ENCODE data around the gene PLCB1.

The PLCB1 gene

GRCh38 chr20:8898823-8899222 lies 766.8 kb downstream of the PLCB1 start:
- H3K4me3 ChIP-seq (ENCODE audit: low read depth, low read length): no peak overlapping the region
- TF ChIP-seq CTCF (IDR thresholded peaks at IDR 0.05; ENCODE audit: low read depth, low read length): no peak

GRCh38 chr20:8901237-8902025 lies 769.4 kb downstream of the PLCB1 start:
- no peak overlapping the region for H3K4me3 ChIP-seq (ENCODE audit: low read depth, low read length)
- TF ChIP-seq CTCF (IDR thresholded peaks at IDR 0.05; ENCODE audit: low read depth, low read length): no peak

DNA sequence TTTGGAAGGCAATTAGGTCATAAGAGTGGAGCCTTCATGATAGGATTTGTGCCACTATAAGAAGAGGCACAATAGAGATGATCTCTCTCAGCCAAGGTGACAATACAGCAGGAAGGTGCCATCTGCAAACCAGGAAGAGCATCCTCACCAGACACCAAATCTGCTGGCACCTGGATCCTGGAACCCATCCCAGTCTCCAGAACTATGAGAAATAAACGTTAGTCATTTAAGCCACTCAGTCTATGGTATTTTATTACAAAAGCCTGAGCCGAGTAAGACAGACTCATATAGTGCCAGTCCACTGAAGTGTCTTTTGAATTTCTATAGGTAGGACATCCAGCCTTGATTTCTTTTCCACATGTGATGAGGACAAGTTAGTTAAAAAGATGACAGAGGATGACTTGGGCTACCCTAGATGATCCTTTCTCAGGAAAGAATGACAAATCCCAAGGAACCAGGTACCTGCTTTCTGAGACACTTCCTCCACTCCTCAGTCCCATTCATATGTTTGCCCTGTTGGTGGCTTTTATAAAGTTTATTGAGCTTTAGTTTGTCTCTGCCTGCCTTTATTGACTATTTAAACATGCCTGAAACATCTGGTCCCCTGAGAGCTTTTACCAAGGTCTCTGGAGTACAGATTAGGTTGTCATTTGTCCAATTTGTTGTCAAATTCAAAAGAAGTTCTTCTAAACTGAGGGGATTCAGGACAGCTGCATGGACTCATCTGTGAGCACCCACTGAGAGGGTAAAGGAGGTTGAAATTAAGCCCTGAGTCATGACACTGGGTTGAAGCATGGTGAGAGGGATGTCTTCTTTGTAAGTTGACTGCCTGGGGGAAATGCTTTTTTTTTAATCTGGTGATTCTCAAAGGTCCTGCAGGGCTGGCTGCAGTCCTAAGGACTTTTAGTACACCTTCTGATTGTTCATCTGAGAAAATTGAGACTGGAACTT lies 771.9 kb downstream of the PLCB1 start:
- no peak overlapping the region for H3K4me3 ChIP-seq (ENCODE audit: low read depth, low read length)
- TF ChIP-seq CTCF (IDR thresholded peaks at IDR 0.05; ENCODE audit: low read depth, low read length): no peak

- no peak overlapping the region for H3K4me3 ChIP-seq (ENCODE audit: low read depth, low read length)
- no peak for TF ChIP-seq CTCF (IDR thresholded peaks at IDR 0.05; ENCODE audit: low read depth, low read length)
Observed at GRCh38 chr20:8909596-8909995, 777.5 kb downstream of the PLCB1 start.

DNA sequence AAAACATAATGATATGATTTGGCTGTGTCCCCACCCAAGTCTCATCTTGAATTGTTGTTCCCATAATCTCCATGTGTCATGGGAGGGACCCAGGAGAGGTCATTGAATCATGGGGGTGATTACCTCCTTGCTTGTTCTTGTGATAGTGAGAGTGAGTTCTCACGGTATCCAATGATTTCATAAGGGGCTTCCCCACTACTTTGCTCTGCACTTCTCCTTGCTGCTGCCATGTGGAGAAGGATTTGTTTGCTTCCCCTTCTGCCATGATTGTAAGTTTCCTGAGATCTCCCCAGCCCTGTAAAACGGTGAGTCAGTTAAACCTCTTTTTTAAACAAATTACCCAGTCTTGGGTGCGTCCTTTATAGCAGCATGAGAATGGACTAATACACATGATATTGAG lies 780.0 kb downstream of the PLCB1 start:
- TF ChIP-seq CTCF (IDR thresholded peaks at IDR 0.05; ENCODE audit: low read depth, low read length): no peak

GRCh38 chr20:8912731-8913130 lies 780.7 kb downstream of the PLCB1 start:
- no peak overlapping the region for H3K4me3 ChIP-seq (ENCODE audit: low read depth, low read length)
- TF ChIP-seq CTCF (IDR thresholded peaks at IDR 0.05; ENCODE audit: low read depth, low read length): no peak

More for the DNA sequence above, 780.0 kb downstream of the PLCB1 start:
- H3K4me3 ChIP-seq (ENCODE audit: low read depth, low read length): no peak overlapping the region

- no peak overlapping the region for H3K4me3 ChIP-seq (ENCODE audit: low read depth, low read length)
- TF ChIP-seq CTCF (IDR thresholded peaks at IDR 0.05; ENCODE audit: low read depth, low read length): no peak
Observed at GRCh38 chr20:8913456-8913855, 781.4 kb downstream of the PLCB1 start.
